K562 (cell line): ENCODE measurements around the gene BFSP1. TPM values are rescaled to one million over a fixed set of nuclear protein-coding genes. Genes with fewer than 3 reads are reported as not detected.

Experiments used
- ATAC-seq: fragments of 200-7000 bp; cut with Tn5 transposase; 3 replicates; pipeline ENCODE4 v1.9.1; 2020; ENCODE audit warnings: moderate library complexity
- BruUV-seq: library from RNA; stranded (reverse); fragments of 400-500 nt; replicated peaks from 2 replicates; lab custom pipeline; 2021; lab: Mats Ljungman, UMichigan
- CTCF ChIA-PET: fragments of 300-600 bp; formaldehyde crosslinking; extraction: SDS; loops from one replicate; lab custom pipeline; 2021; ENCODE audit warnings: low intra/inter-chr PET ratio; lab: Yijun Ruan, JAX
- POLR2A ChIA-PET: fragments of 300-600, 350-650 bp; sonication (Branson Sonifier 250); formaldehyde crosslinking; extraction: SDS; loops from one replicate; lab custom pipeline; 2021; ENCODE audit warnings: antibody characterized with exemption, inconsistent platforms; lab: Yijun Ruan, JAX
- DNase-seq, 4 experiments: peaks; one replicate each; pipeline versions ENCODE4 v3.0.0 to v3.0.0-alpha.2; 2011 to 2018; ENCODE audit warnings: low spot score in 3 of 4, mixed read lengths in 3 of 4; ENCODE audit errors: extremely low read depth in 1 of 4
- FAIRE-seq: peaks from 2 replicates; lab custom pipeline; 2011; peaks lifted over from hg19 to GRCh38; lab: Jason Lieb, UNC
- H2AFZ ChIP-seq: 2 replicates; pipeline ENCODE4 v1.6.0; 2011; ENCODE audit warnings: low read depth, low read length, control low read depth, inconsistent platforms
- H3K27ac ChIP-seq: fragments of 200-600 bp; 3 replicates; pipeline ENCODE4 v1.8.0; 2011; ENCODE audit warnings: low read depth, mild to moderate bottlenecking, control low read depth, inconsistent platforms, low read length, moderate library complexity, mixed read lengths; ENCODE audit errors: extremely low read depth
- H3K27me3 ChIP-seq, 2 experiments: fragments of 300-600 bp in 1 of 2; 2 replicates in 1 of 2; 3 replicates in 1 of 2; pipeline versions ENCODE4 v1.6.0 to v1.8.0; 2011; ENCODE audit warnings: inconsistent platforms in 2 of 2, low read length in 2 of 2, mild to moderate bottlenecking in 1 of 2, mixed read lengths in 1 of 2, moderate library complexity in 1 of 2; ENCODE audit not compliant: control insufficient read depth in 2 of 2, insufficient read depth in 2 of 2
- H3K36me3 ChIP-seq: fragments of 300-600 bp; 3 replicates; pipeline ENCODE4 v1.8.0; 2011; ENCODE audit warnings: mild to moderate bottlenecking, low read length, inconsistent platforms; ENCODE audit not compliant: control insufficient read depth, insufficient read depth
- H3K4me1 ChIP-seq, 2 experiments: fragments of 200-600 bp in 1 of 2; replicated peaks in 1 of 2; 2 replicates in 1 of 2; 3 replicates in 1 of 2; pipeline versions ENCODE4 v1.5.1 to v1.8.0; 2011; ENCODE audit warnings: inconsistent platforms in 2 of 2, low read length in 2 of 2, mild to moderate bottlenecking in 1 of 2, mixed read lengths in 1 of 2, moderate library complexity in 1 of 2; ENCODE audit not compliant: control insufficient read depth in 2 of 2, insufficient read depth in 2 of 2
- H3K4me2 ChIP-seq: 2 replicates; pipeline ENCODE4 v1.6.1; 2011; ENCODE audit warnings: low read length, control low read depth, inconsistent platforms, mixed read lengths; ENCODE audit not compliant: insufficient read depth
- H3K4me3 ChIP-seq: fragments of 200-600 bp; sonication (generic), shearing (Covaris generic); 2 replicates; pipeline ENCODE4 v1.5.1; 2016; ENCODE audit warnings: control low read depth, inconsistent platforms
- H3K79me2 ChIP-seq: fragments of 200-600 bp; 3 replicates; pipeline ENCODE4 v1.8.0; 2011; ENCODE audit warnings: low read length, inconsistent platforms; ENCODE audit not compliant: control insufficient read depth, insufficient read depth
- H3K9ac ChIP-seq, 2 experiments: 2 replicates each; pipeline versions ENCODE4 v1.6.0 to v1.6.1; 2011; ENCODE audit warnings: low read depth in 2 of 2, low read length in 2 of 2, control low read depth in 1 of 2, inconsistent platforms in 1 of 2, mild to moderate bottlenecking in 1 of 2, mixed read lengths in 1 of 2; ENCODE audit not compliant: insufficient read depth in 1 of 2
- H3K9me1 ChIP-seq: one replicate; pipeline ENCODE4 v1.6.0; 2011; ENCODE audit warnings: inconsistent platforms, mild to moderate bottlenecking, low read length, moderate library complexity; ENCODE audit not compliant: control insufficient read depth, insufficient read depth
- H3K9me3 ChIP-seq: replicated peaks from 2 replicates; pipeline ENCODE4 v1.5.1; 2011; ENCODE audit warnings: low read depth, low read length, inconsistent platforms; ENCODE audit not compliant: control insufficient read depth, insufficient read depth
- H4K20me1 ChIP-seq: replicated peaks from 2 replicates; pipeline ENCODE4 v1.6.1; 2011; ENCODE audit warnings: low read length, inconsistent platforms, mixed read lengths; ENCODE audit not compliant: control insufficient read depth, insufficient read depth
- ARID2 ChIP-seq: fragments of 450-650 bp; IDR thresholded peaks from 2 replicates; pipeline ENCODE4 v1.6.1; 2017; ENCODE audit warnings: antibody characterized with exemption, mild to moderate bottlenecking
- CBX5 ChIP-seq: IDR thresholded peaks from 2 replicates; pipeline ENCODE4 v1.6.1; 2014; ENCODE audit warnings: low read depth, borderline replicate concordance
- CXXC5 ChIP-seq: fragments of 250-450 bp; sonication (Bioruptor Pico); IDR thresholded peaks from 2 replicates; pipeline ENCODE4 v1.8.0; 2022; ENCODE audit warnings: inconsistent platforms, mild to moderate bottlenecking, moderate library complexity
- E4F1 ChIP-seq: fragments of 250-450 bp; sonication (Bioruptor Pico); IDR thresholded peaks from 2 replicates; pipeline ENCODE4 v1.5.0; 2021; ENCODE audit warnings: mild to moderate bottlenecking, borderline replicate concordance
- EGR1 ChIP-seq: fragments of 450-650 bp; conservative IDR thresholded peaks from 2 replicates; pipeline ENCODE4 v1.6.1; 2017; ENCODE audit warnings: mild to moderate bottlenecking
- RAD51 ChIP-seq: fragments of 450-650 bp; IDR thresholded peaks from 2 replicates; pipeline ENCODE4 v1.7.1; 2016; ENCODE audit warnings: low read depth, mild to moderate bottlenecking, borderline replicate concordance
- RBFOX2 ChIP-seq: fragments of 200-400 bp; formaldehyde crosslinking; IDR thresholded peaks from 2 replicates; pipeline ENCODE4 v1.6.1; 2017; ENCODE audit warnings: low read depth, mild to moderate bottlenecking, low read length, moderate library complexity
- RNF219 ChIP-seq: fragments of 250-450 bp; sonication (Bioruptor Pico); IDR thresholded peaks from 2 replicates; pipeline ENCODE4 v1.5.0; 2022; ENCODE audit warnings: mild to moderate bottlenecking
- SIN3A ChIP-seq, 2 experiments: fragments of 150-350 bp in 1 of 2; IDR thresholded peaks; 2 replicates each; pipeline ENCODE4 v1.6.1; 2011 to 2016; ENCODE audit warnings: borderline replicate concordance in 2 of 2, low read depth in 2 of 2, low read length in 2 of 2, mild to moderate bottlenecking in 2 of 2, moderate library complexity in 2 of 2; ENCODE audit not compliant: control insufficient read depth in 1 of 2
- XRCC4 ChIP-seq: IDR thresholded peaks from one replicate; pipeline ENCODE4 v1.6.1; 2011; ENCODE audit not compliant: insufficient read depth, insufficient read length; ENCODE audit errors: extremely low read depth
- YY1 ChIP-seq, 3 experiments: IDR thresholded peaks; 2 replicates each; pipeline ENCODE4 v1.6.1; 2011; ENCODE audit warnings: low read length in 2 of 3, mild to moderate bottlenecking in 2 of 3, moderate library complexity in 2 of 3, borderline replicate concordance in 1 of 3, control low read depth in 1 of 3, low read depth in 1 of 3; ENCODE audit not compliant: insufficient read depth in 3 of 3, insufficient replicate concordance in 2 of 3, control insufficient read depth in 1 of 3, insufficient read length in 1 of 3; ENCODE audit errors: extremely low read depth in 1 of 3
- ZNF41 ChIP-seq: fragments of 250-450 bp; sonication (Bioruptor Pico); conservative IDR thresholded peaks from 2 replicates; pipeline ENCODE4 v1.4.0; 2020; ENCODE audit warnings: mild to moderate bottlenecking
- WGBS: fragments of 100-300 bp; shearing (Covaris generic); methylation state at CpG from one replicate; pipeline ENCODE4 v1.1.6; 2016; ENCODE audit warnings: low coverage, mixed read lengths; ENCODE audit not compliant: insufficient coverage; ENCODE audit errors: missing lambda C conversion rate; 5-methylcytosine and 5-hydroxymethylcytosine counted together
- in situ Hi-C: fragments of 300-500 bp; cut with MboI; formaldehyde crosslinking; loops from 4 replicates; pipeline ENCODE4 v1.15.0; 2018; ENCODE audit warnings: inconsistent platforms, mixed read lengths
- intact Hi-C: fragments of 100-400 bp; cut with micrococcal nuclease; formaldehyde crosslinking; loops from 2 replicates; pipeline ENCODE4 v1.14.2; 2022
- polyA plus RNA-seq, 8 experiments: library from polyadenylated mRNA; depleted of rRNA in 4 of 8; stranded (reverse) in 5 of 8; unstranded in 3 of 8; fragments of >200 nt; fragmentation: Nextera tagmentation in 2 of 8; fragmentation: Illumina TruSeq in 1 of 8; extraction: Ambion mirVana in 2 of 8; extraction: Trizol in 1 of 8; gene quantifications; 2 replicates each; pipeline versions ENCODE4 v1.2.1 to v1.2.3, GENCODE V29; 2011 to 2014; ENCODE audit warnings: inconsistent platforms in 1 of 8, missing spikeins in 1 of 8
- total RNA-seq, 7 experiments: library from RNA; depleted of rRNA in 6 of 7; stranded (reverse); fragments of >200 nt in 6 of 7; fragmentation: Illumina TruSeq in 2 of 7; extraction: Trizol in 2 of 7; gene quantifications; 2 replicates each; pipeline versions ENCODE4 v1.2.1 to v1.2.3, GENCODE V29; 2011 to 2021; ENCODE audit warnings: low replicate concordance in 1 of 7

The BFSP1 gene
- total and polyA plus RNA-seq, 9 of the 15 experiments (the other 6 are each of a cell fraction or from before 2014, with no cell fraction given): 0.09 to 0.86 (median 0.40) TPM

- TF ChIP-seq CBX5 (no peak), ZNF41 (CRISPR knock-in tag) (no peak), ARID2 (no peak)
Observed at GRCh38 chr20:17570347-17571152, 39.4 kb upstream of the BFSP1 start (continued).

- Histone ChIP-seq H2AFZ (peak within 1 kb of the TSS; percentile 83), H3K36me3 (no peaks in the 10 kb centered on the region), H3K4me1 (peaks cover 12 to 17% of the 10 kb centered on the region in 2 experiments), H3K4me2 (peak within 1 kb of the TSS; percentile 81), H3K4me3 (peak within 1 kb of the TSS; percentile 83), H4K20me1 (peaks cover 7% of the 10 kb centered on the region; the same call in 1 of the 2 replicates), H3K27me3 (no peaks in the 10 kb centered on the region), H3K9me1 (no peaks in the 10 kb centered on the region), H3K79me2 (peaks cover 46% of the 10 kb centered on the region), H3K27ac (peak within 1 kb of the TSS; percentile 68), H3K9ac (peak within 1 kb of the TSS; percentile 68 to 90), H3K9me3 (no peaks in the 10 kb centered on the region)
- peak; percentile 89 to 91 (median 90) for DNase-seq
- in situ Hi-C loops (no loop called here), intact Hi-C loops (no loop called here)
- ChIA-PET POLR2A (interaction anchor here (1.4 to 2.3 kb wide), 3 partner anchors 11 to 13 kb away, joined by 4 to 9 read pairs (median 6); no protein-coding TSS in a partner anchor), CTCF (interaction anchor here (1.4 kb wide), 1 partner anchor 33 kb away, joined by 5 read pairs; no protein-coding TSS in a partner anchor)
- BruUV-seq: no TSS peak
- peak; percentile 65 for FAIRE-seq
- peak; percentile 94 for ATAC-seq
- WGBS: 1% methylated on average over 14 of the region's 70 CpGs
- TF ChIP-seq RNF219 (CRISPR knock-in tag): no peak
- peak; percentile 84 for TF ChIP-seq RBFOX2
- TF ChIP-seq CXXC5 (CRISPR knock-in tag): peak; percentile 71; the same call in 1 of the 2 replicates
- peak in 2 of 3 experiments; percentile 14 to 36 for TF ChIP-seq YY1 (IDR thresholded peaks at IDR 0.05; ENCODE audit: borderline replicate concordance in 1 of 3, control insufficient read depth in 1 of 3, extremely low read depth in 1 of 3, insufficient read depth in 3 of 3, insufficient read length in 1 of 3, insufficient replicate concordance in 2 of 3, low read depth in 1 of 3, low read length in 2 of 3)
- no peak for TF ChIP-seq RAD51
- TF ChIP-seq XRCC4: no peak
- TF ChIP-seq E4F1: no peak
- TF ChIP-seq EGR1: peak; percentile 83
- TF ChIP-seq SIN3A (IDR thresholded peaks at IDR 0.05; ENCODE audit: borderline replicate concordance in 2 of 2, control insufficient read depth in 1 of 2, low read depth in 2 of 2, low read length in 2 of 2): 0 out of 4 replicates have a peak, but pooled peaks of 1 of the 2 experiments have one; percentile 18
Observed at GRCh38 chr20:17569616-17570346, 38.6 kb upstream of the BFSP1 start, which contains the start of gene DSTN. Gene DSTN (plus strand): TSS chr20:17570075. CDS start chr20:17570209, 134 bp downstream.
